HG03565 (cell line): ENCODE data around the gene CCDC179.

Source experiments
- ATAC-seq: cut with Tn5 transposase; IDR thresholded peaks from one replicate; pipeline ENCODE4 v1.9.1; 2021; ENCODE audit warnings: mild to moderate bottlenecking, moderate library complexity; ENCODE audit not compliant: unreplicated experiment

The CCDC179 gene

DNA sequence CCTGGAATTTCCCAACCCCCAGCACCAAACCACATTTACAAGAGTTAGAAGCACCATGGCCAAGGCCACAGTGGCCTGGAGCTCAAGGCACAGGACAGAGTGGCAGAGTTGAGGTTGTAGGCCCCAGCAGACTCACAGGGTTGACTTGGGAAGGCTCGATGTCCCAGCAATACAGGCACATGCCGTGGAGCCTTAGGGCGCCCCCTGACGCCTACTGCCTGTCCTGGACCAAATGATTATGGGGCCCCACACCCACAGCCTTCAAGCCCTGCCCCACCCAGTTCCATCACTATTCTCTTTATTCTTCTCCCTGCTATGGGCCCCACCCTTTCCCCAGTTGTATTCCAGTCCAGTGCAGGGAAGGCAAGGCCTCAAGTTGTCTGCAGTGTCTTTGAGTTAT, at the start of gene CCDC179:
Gene CCDC179, minus strand, starts transcription at position 234 of the 400 bp plus-strand sequence. Its CDS starts 53 bp downstream, at position 181.
- no peak for ATAC-seq

DNA sequence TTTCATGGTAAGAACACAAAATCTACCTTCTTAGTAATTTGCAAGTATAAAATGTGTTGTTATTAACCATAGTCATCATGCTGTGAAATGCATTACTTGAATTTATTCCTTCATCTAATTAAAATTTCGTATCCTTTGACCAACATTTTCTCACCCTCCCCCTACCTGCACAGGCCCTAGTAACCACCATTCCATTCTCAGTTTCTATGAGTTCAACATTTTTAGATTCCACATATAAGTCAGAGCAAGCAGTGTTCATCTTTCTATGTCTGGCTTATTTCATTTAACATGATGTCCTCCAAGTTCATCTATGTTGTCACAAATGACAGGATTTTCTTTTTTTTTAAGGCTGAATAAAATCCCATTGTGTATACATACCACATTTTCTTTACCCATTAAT, 43.5 kb upstream of the CCDC179 start:
- no peak for ATAC-seq

DNA sequence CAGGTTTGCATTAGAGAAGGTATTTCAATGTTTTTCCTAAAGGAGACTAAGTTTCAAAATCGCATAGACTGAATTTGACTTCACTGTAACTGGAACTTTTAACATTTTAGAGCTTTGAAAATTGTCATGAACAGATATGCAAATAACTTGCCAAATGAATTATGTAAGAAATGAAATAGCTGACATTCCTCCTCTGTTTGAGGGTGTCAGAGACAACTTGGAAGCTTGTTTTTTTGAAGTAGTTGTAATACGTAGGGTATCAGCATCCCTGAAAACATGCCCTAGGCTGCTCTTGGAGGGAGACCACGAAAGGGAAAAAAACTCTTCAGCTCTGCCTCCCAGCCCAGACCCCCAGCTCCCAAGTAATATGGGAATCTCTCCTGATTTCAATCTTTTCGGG, 41.3 kb upstream of the CCDC179 start:
- no peak for ATAC-seq

DNA sequence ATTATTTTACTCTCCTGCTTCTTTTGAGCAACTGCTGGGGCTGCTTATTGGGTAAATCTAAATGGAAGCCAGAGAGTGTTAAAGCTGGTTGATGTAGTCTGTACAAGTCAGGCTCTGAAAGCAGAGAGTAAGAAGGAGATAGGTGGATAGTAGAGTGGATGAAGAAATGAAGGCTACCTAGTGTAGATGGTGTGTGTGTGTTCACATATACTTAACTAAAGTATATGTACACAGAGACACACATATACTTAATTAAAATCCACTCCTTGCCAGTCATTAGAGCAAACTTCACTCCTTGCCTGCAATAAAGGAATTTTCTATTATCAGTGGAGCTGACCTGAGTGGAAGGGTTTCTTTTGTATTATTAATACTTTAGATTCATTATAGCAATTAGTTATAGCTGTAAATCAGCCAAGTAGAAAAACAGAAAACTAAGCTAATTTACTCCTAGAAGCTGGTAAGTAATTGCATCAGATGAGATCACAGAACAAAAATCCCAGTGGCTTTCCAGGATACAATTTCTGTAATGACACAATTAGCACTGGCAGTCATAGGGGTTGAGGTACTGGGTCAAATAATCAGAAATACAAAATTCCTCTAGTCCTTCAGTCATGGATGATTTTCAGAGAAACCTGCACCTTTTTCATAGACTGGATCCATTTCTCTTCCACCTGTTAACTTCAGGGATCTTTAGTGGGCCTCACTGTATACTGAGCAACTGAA, 40.7 kb upstream of the CCDC179 start:
- no peak for ATAC-seq

GRCh38 chr11:22898036-22898435, 37.8 kb upstream of the CCDC179 start:
- no peak for ATAC-seq

GRCh38 chr11:22890227-22890626, 30.0 kb upstream of the CCDC179 start:
- ATAC-seq: no peak

DNA sequence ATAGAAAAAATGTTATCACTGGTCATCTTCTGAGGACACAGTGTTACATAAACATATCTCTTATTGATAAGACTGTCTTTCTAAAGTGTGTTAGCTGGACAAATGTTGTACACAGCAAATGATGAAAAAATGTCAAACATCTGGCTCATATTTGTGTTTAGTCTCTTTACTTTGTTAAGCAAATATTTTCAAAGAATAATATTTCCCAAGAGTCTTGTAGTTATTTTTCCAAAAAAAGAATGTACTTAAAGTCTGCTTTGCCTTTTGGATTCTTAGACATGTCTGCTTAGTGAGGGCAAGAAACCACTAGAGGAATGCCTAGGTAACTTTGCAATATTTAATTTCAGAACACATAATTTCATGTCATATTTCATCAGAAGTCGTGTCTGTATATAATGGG, 23.9 kb upstream of the CCDC179 start:
- ATAC-seq: no peak

GRCh38 chr11:22879630-22880029, 19.4 kb upstream of the CCDC179 start:
- no peak for ATAC-seq

GRCh38 chr11:22878604-22879003, 18.3 kb upstream of the CCDC179 start:
- no peak for ATAC-seq

GRCh38 chr11:22878039-22878438, 17.8 kb upstream of the CCDC179 start:
- no peak for ATAC-seq

- ATAC-seq: peak; percentile 99
Observed at GRCh38 chr11:22875869-22876473, 15.7 kb upstream of the CCDC179 start.

- ATAC-seq: peak; percentile 65
Observed at GRCh38 chr11:22869325-22869724, 9.1 kb upstream of the CCDC179 start.

GRCh38 chr11:22859756-22860155, 518 bp downstream of the CCDC179 start:
- no peak for ATAC-seq

DNA sequence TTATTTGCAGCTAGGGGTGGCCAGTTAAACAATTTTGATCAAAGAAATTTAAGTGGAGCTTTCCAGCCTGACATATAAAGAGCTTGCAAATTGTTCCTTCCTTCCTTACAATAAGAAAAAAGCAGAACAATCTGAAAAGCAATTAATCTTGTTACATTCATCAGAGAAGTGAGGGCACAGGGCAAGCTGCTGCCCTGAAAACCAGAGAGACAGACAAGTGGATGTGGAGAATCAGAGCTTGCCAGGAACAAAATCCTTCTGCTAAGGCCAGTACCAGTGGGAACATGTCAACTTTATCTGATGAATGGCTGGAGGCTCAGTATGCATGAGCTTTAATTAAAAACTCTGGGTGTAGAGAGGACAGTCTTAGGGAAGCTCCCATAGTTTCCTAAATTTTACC, 8.8 kb downstream of the CCDC179 start:
- no peak for ATAC-seq

- ATAC-seq: no peak
Observed at GRCh38 chr11:22846726-22847125, 13.5 kb downstream of the CCDC179 start.

DNA sequence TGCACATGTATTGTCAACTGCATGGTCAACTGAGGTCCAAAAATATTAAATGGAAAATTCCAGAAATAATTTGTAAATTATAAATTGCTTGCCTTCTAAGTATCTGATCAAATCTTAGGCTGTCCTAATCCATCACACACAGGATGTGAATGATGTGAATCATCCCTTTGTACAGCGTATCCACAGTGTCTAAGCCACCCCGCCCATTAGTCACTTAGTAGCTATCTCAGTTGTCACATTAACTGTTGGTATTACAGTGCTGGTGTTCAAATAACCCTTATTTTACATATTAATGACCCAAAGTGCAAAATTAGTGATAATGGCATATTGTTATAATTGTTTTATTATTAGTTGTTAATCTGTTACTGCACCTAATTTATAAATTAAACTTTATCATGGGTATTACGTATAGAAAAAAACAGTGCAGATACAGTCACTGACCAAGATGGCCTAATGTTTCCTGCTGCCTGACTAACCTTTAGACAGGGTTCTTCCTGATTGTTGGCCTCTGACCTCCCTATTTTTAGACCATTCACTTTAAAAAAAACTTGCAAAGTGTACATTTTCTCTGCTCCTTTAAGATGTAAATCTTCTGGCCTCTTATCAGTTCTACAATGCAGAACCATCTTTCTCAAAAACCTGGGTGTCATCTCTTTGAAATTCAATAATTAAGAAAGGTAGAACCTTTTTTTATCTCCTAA, 27.8 kb downstream of the CCDC179 start:
- no peak for ATAC-seq

GRCh38 chr11:22830082-22830414, 30.2 kb downstream of the CCDC179 start:
- ATAC-seq: no peak

DNA sequence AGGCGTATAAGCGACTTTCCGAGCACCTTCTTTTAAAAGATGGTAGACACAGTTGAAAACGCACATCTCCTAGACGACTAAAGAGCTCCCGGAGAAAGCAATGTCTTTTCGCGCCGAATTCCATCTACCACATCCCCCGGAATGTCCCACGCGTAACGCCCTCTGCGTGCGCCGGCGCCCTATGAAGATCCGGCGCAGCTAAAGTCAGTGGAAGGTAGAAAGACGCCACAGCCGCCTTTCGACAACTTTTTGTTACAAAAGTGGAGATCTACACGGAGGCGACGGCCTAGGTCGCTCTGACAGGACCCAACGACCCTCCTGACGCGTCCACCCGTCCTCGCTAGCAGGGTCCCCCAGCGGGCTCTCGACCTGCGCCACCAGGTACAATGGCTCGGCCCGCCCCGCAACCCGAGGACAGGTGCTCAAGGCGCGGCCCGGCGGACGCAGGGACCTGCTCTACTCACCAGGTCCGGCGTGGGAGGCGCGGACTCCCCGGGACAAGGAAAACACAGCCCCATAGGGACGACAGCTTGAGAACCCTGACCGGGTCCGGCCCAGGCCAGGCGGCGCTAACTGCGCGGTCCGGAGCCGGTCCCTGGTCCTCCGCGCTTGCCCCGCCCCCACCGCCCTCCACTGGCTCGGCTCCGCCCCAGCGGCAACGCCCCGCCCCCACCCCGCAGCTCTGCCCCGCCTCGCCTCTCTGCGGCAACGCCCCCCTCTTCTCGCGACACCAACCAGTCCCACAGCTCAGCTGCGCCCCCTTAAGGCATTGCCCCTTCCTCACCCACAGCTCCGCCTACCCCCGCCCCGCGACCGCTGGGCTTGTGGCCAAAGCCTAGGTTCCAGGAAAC, 30.8 kb downstream of the CCDC179 start, which contains the start of gene SVIP:
Gene SVIP, minus strand, starts transcription at position 571 of the 851 bp plus-strand sequence. Its CDS starts 53 bp downstream, at position 518.
- peak; percentile 93 for ATAC-seq

DNA sequence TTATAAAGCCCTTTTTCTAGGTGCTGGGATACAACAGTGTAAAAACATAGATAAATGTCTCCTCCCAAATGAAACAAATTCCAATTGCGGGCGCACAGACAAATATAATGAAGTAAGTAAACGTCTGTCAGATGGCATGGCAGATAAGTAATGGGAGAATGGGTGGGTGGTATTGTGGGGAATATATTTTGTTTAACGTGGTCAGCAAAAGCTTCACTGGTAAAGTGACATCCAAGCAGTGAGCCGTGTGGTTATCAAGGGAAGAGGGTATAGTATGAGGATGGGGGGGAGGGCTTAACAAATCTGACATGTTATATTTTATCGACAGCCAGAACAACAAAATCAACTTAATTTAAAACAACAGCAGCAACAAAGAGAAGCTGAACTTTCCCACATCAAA, 31.9 kb downstream of the CCDC179 start:
- ATAC-seq: no peak

GRCh38 chr11:22822203-22822602, 38.1 kb downstream of the CCDC179 start:
- ATAC-seq: no peak

DNA sequence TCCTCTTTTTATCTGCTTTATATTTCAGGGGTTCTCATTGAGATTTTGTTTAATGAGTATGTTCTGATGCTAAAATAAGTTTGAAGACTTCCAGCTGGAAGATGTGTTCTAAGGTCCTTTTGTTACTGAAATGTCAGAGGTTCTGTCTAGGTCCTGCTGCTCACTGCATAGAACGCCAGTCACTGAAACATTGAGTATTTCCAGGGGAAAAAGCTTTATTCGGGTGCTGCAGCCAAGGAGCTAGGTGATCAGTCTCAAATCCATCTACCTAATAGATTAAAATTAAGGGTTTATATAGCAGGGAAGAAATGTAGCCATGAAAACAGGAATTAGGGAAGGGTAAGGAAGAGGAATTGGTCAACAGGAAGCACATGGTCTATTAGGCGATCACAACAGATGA, 50.4 kb downstream of the CCDC179 start:
- no peak for ATAC-seq
